Loucy (cell line): ENCODE results near the gene PKHD1.

Experiments used
- CTCF ChIP-seq: fragments of 200-600 bp; sonication (generic); conservative IDR thresholded peaks from 2 replicates; pipeline ENCODE4 v1.5.1; 2014; ENCODE audit warnings: mild to moderate bottlenecking, antibody characterized with exemption, low read length
- EZH2phosphoT487 ChIP-seq: fragments of 200-600 bp; IDR thresholded peaks from 2 replicates; pipeline ENCODE4 v1.6.1; 2018; ENCODE audit warnings: antibody characterized with exemption, mild to moderate bottlenecking, moderate library complexity, borderline replicate concordance

GRCh38 chr6:52136934-52137467 is 49.6 kb upstream of the PKHD1 start:
- no peak for TF ChIP-seq CTCF
- no peak for TF ChIP-seq EZH2phosphoT487
